ENCODE data around the gene NID2.

DNA sequence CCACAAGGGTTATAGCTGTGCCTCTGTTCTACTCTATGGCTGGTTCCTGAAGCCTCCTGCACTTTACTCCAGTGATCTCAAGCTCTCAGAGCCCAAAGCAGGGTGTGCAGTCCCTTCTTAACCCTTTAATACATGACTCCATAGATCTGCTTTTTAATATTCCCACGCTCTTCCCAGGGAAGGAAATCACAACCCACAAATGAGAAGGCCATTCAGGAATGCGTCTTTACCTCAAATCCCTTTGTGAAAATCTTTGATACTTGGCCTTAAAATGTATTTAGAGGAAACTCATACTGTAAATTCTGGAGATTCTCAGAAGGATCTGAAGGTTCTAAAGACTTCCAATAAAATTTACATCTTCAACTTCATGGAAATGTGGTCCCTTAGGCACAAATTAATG lies 17.0 kb downstream of the NID2 start:
- no peak; the same call in 1 of the 2 replicates for TF ChIP-seq POLR2AphosphoS5 (IDR thresholded peaks at IDR 0.05; ENCODE audit: borderline replicate concordance, low read depth, low read length)
- TF ChIP-seq EZH2 (IDR thresholded peaks at IDR 0.05) = no peak
